ENCODE measurements around the gene TMC5.

DNA sequence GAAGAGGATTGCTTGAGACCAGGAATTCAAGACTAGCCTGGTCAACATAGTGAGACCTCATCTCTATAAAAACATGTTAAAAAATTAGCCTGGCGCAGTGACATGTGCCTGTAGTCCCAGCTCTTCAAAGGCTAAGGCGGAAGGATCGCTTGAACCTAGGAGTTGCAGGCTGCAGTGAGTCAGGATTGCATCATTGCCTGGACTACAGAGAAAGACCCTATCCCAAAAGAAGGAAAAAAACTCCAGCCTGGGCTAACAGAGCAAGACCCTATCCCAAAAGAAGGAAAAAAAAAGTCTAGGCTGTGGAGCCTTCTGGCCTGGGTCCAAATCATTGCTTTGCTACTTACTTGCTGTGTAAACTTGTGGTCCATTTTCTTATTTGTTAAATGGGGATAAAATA lies 111.0 kb downstream of the TMC5 start:
- TF ChIP-seq, protein P1, sequence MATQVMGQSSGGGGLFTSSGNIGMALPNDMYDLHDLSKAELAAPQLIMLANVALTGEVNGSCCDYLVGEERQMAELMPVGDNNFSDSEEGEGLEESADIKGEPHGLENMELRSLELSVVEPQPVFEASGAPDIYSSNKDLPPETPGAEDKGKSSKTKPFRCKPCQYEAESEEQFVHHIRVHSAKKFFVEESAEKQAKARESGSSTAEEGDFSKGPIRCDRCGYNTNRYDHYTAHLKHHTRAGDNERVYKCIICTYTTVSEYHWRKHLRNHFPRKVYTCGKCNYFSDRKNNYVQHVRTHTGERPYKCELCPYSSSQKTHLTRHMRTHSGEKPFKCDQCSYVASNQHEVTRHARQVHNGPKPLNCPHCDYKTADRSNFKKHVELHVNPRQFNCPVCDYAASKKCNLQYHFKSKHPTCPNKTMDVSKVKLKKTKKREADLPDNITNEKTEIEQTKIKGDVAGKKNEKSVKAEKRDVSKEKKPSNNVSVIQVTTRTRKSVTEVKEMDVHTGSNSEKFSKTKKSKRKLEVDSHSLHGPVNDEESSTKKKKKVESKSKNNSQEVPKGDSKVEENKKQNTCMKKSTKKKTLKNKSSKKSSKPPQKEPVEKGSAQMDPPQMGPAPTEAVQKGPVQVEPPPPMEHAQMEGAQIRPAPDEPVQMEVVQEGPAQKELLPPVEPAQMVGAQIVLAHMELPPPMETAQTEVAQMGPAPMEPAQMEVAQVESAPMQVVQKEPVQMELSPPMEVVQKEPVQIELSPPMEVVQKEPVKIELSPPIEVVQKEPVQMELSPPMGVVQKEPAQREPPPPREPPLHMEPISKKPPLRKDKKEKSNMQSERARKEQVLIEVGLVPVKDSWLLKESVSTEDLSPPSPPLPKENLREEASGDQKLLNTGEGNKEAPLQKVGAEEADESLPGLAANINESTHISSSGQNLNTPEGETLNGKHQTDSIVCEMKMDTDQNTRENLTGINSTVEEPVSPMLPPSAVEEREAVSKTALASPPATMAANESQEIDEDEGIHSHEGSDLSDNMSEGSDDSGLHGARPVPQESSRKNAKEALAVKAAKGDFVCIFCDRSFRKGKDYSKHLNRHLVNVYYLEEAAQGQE (IDR thresholded peaks at IDR 0.05; ENCODE audit: low read depth, low read length) = no peak
- no peak for TF ChIP-seq POLR2AphosphoS5 (IDR thresholded peaks at IDR 0.05; ENCODE audit: low read depth, low read length)
- TF ChIP-seq, protein P2, sequence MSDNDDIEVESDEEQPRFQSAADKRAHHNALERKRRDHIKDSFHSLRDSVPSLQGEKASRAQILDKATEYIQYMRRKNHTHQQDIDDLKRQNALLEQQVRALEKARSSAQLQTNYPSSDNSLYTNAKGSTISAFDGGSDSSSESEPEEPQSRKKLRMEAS (IDR thresholded peaks at IDR 0.05; ENCODE audit: low read depth) = no peak
- no peak for TF ChIP-seq RCOR1 (IDR thresholded peaks at IDR 0.05; ENCODE audit: low read length)
- TF ChIP-seq RFX5 (IDR thresholded peaks at IDR 0.05; ENCODE audit: low read length) = no peak
- TF ChIP-seq, protein P3, sequence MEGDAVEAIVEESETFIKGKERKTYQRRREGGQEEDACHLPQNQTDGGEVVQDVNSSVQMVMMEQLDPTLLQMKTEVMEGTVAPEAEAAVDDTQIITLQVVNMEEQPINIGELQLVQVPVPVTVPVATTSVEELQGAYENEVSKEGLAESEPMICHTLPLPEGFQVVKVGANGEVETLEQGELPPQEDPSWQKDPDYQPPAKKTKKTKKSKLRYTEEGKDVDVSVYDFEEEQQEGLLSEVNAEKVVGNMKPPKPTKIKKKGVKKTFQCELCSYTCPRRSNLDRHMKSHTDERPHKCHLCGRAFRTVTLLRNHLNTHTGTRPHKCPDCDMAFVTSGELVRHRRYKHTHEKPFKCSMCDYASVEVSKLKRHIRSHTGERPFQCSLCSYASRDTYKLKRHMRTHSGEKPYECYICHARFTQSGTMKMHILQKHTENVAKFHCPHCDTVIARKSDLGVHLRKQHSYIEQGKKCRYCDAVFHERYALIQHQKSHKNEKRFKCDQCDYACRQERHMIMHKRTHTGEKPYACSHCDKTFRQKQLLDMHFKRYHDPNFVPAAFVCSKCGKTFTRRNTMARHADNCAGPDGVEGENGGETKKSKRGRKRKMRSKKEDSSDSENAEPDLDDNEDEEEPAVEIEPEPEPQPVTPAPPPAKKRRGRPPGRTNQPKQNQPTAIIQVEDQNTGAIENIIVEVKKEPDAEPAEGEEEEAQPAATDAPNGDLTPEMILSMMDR (IDR thresholded peaks at IDR 0.05) = no peak

All from SK-N-SH (cell line).